T-helper 1 cell treated with Interleukin-12 subunit alpha and Interleukin-12 subunit beta and Interleukin-4 antibody, amounts not matched to agents 30 μg/mL and 1 μg/mL, for 36 hours (primary cell): Measurements from ENCODE around the gene CEP112.

Experiments
- H3K27ac Mint-ChIP-seq: one replicate; pipeline ENCODE4 v1.8.0; 2021; ENCODE audit warnings: mild to moderate bottlenecking, mixed read lengths
- H3K27me3 Mint-ChIP-seq: one replicate; pipeline ENCODE4 v1.8.0; 2021; ENCODE audit warnings: low read depth, mixed read lengths
- H3K36me3 Mint-ChIP-seq: one replicate; pipeline ENCODE4 v1.8.0; 2021; ENCODE audit warnings: low read depth, mixed read lengths
- H3K4me1 Mint-ChIP-seq: one replicate; pipeline ENCODE4 v1.8.0; 2021; ENCODE audit warnings: low read depth, mixed read lengths
- H3K4me3 Mint-ChIP-seq: one replicate; pipeline ENCODE4 v1.8.0; 2021; ENCODE audit warnings: mild to moderate bottlenecking, moderate library complexity, mixed read lengths
- H3K9me3 Mint-ChIP-seq: one replicate; pipeline ENCODE4 v1.8.0; 2021; ENCODE audit warnings: mixed read lengths

The CEP112 gene

DNA sequence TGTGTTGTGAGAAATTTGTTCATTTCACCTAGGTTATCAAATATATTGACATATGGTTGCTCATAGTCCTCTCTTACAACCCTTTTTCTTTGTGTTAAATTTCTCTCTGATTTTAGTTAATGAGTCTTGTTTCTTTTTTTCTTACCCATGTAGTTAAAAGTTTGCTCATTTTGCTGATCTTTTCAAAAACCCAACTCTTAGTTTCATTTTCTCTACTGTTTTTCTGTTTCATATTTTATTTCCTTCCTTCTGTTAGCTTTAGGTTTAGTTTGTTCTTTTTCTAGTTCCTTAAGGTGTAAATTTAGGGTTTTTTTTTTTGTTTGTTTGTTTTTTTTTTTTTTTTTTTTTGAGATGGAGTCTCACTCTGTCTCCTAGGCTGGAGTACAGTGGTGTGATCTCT is 42.4 kb downstream of the CEP112 start:
- peaks cover 11% of the 10 kb centered on the region for H3K27me3 Mint-ChIP-seq

GRCh38 chr17:66146394-66146793 is 45.5 kb downstream of the CEP112 start:
- Mint-ChIP-seq H3K9me3 (peaks cover 3% of the 10 kb centered on the region), H3K4me3 (no peak overlapping the region), H3K36me3 (no peaks in the 10 kb centered on the region), H3K4me1 (peaks cover 6% of the 10 kb centered on the region), H3K27ac (no peak overlapping the region), H3K27me3 (peaks cover 22% of the 10 kb centered on the region)

More for the DNA sequence above, 42.4 kb downstream of the CEP112 start:
- peaks cover 6% of the 10 kb centered on the region for H3K9me3 Mint-ChIP-seq
- no peak overlapping the region for H3K4me3 Mint-ChIP-seq
- H3K4me1 Mint-ChIP-seq = peaks cover 6% of the 10 kb centered on the region
- peak overlapping the region; percentile 4 for H3K27ac Mint-ChIP-seq
- peaks cover 2% of the 10 kb centered on the region for H3K36me3 Mint-ChIP-seq

GRCh38 chr17:66143657-66144282 is 48.2 kb downstream of the CEP112 start:
- no peak overlapping the region for H3K4me3 Mint-ChIP-seq
- H3K36me3 Mint-ChIP-seq = no peaks in the 10 kb centered on the region
- no peak overlapping the region for H3K27ac Mint-ChIP-seq
- peaks cover 22% of the 10 kb centered on the region for H3K27me3 Mint-ChIP-seq
- H3K9me3 Mint-ChIP-seq = peaks cover 2% of the 10 kb centered on the region
- peaks cover 3% of the 10 kb centered on the region for H3K4me1 Mint-ChIP-seq

GRCh38 chr17:66142428-66142827 is 49.5 kb downstream of the CEP112 start:
- H3K9me3 Mint-ChIP-seq = peaks cover 7% of the 10 kb centered on the region
- no peaks in the 10 kb centered on the region for H3K36me3 Mint-ChIP-seq
- H3K27ac Mint-ChIP-seq = no peak overlapping the region
- peaks cover 18% of the 10 kb centered on the region for H3K27me3 Mint-ChIP-seq
- no peak overlapping the region for H3K4me3 Mint-ChIP-seq
- H3K4me1 Mint-ChIP-seq = peaks cover 3% of the 10 kb centered on the region

GRCh38 chr17:66138120-66138519 is 53.8 kb downstream of the CEP112 start:
- peaks cover 12% of the 10 kb centered on the region for H3K9me3 Mint-ChIP-seq
- H3K36me3 Mint-ChIP-seq = no peaks in the 10 kb centered on the region
- H3K4me3 Mint-ChIP-seq = no peak overlapping the region
- no peak overlapping the region for H3K27ac Mint-ChIP-seq
- H3K4me1 Mint-ChIP-seq = peaks cover 3% of the 10 kb centered on the region
- peaks cover 18% of the 10 kb centered on the region for H3K27me3 Mint-ChIP-seq

DNA sequence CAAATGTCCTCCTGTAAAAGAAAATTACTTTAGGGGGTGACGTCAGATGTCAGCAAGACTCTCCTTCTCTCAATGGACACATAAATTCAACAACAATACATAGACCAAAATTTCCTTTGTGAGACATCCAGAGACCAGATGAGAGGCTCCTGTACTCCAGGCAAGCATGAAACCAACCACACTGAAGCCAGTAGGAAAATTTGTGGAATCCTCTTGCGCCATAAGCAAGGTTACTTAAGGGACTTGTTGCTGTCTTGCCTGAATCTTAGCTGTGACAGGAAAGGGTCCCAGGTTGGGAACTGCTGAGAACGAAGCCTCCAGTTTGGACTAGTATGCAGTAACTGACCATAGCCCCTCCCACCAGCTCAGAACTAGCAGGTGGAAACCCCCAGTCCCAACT is 56.0 kb downstream of the CEP112 start:
- peaks cover 12% of the 10 kb centered on the region for H3K9me3 Mint-ChIP-seq
- no peaks in the 10 kb centered on the region for H3K36me3 Mint-ChIP-seq
- peaks cover 9% of the 10 kb centered on the region for H3K27me3 Mint-ChIP-seq
- no peak overlapping the region for H3K27ac Mint-ChIP-seq
- H3K4me3 Mint-ChIP-seq = no peak overlapping the region
- H3K4me1 Mint-ChIP-seq = peaks cover 3% of the 10 kb centered on the region

DNA sequence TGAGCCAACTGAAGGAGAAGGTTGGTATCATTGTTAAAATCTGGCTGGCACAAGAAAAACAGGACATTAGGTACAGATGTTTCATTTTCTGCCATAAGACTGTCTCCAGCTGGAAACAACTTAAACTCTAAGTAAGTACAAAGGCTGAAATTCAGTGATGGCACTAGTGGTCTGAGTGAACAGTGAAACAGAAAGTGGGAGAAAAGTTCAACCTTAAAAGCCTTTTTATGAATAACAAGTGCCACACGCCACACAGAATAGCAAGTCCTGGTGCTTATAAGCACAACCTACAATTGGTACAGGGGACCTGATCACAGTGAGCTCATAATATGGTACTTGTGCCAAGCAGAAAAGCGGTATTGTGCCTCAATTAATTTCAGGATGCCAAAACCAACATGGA is 56.7 kb downstream of the CEP112 start:
- H3K36me3 Mint-ChIP-seq = no peaks in the 10 kb centered on the region
- peaks cover 9% of the 10 kb centered on the region for H3K27me3 Mint-ChIP-seq
- H3K9me3 Mint-ChIP-seq = peaks cover 12% of the 10 kb centered on the region
- H3K4me1 Mint-ChIP-seq = peaks cover 3% of the 10 kb centered on the region
- H3K4me3 Mint-ChIP-seq = no peak overlapping the region
- H3K27ac Mint-ChIP-seq = no peak overlapping the region

DNA sequence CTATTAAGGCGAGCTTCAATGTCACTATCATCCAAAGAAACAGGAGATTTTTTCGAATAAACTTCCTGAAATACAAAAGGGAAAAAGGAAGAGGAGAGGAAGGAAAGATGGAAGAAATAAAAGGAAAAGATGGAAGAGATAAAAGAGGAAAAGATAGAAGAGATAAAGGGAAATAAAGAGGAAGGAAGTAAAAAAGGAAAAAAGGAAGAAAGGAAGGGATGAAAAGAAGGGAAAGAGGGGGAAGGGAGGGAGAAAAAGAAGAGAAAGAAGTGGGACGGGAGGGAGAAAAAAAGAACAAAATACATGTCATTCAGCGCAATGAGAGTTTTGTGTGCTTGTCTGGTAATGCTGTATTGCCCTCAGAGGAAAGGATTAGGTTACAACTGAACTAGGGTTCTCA is 62.2 kb downstream of the CEP112 start:
- no peak overlapping the region for H3K27ac Mint-ChIP-seq
- H3K27me3 Mint-ChIP-seq = no peaks in the 10 kb centered on the region
- H3K9me3 Mint-ChIP-seq = no peaks in the 10 kb centered on the region
- no peaks in the 10 kb centered on the region for H3K4me1 Mint-ChIP-seq
- no peak overlapping the region for H3K4me3 Mint-ChIP-seq
- H3K36me3 Mint-ChIP-seq = no peaks in the 10 kb centered on the region

- Mint-ChIP-seq H3K4me1 (no peaks in the 10 kb centered on the region), H3K27ac (no peak overlapping the region), H3K4me3 (no peak overlapping the region), H3K9me3 (no peaks in the 10 kb centered on the region), H3K27me3 (no peaks in the 10 kb centered on the region), H3K36me3 (no peaks in the 10 kb centered on the region)
These were observed 65.7 kb downstream of the CEP112 start for GRCh38 chr17:66126231-66126630.

- Mint-ChIP-seq H3K36me3 (no peaks in the 10 kb centered on the region), H3K27ac (no peak overlapping the region), H3K4me1 (no peaks in the 10 kb centered on the region), H3K9me3 (no peaks in the 10 kb centered on the region), H3K4me3 (no peak overlapping the region), H3K27me3 (no peaks in the 10 kb centered on the region)
These were observed 68.8 kb downstream of the CEP112 start for GRCh38 chr17:66123163-66123562.

DNA sequence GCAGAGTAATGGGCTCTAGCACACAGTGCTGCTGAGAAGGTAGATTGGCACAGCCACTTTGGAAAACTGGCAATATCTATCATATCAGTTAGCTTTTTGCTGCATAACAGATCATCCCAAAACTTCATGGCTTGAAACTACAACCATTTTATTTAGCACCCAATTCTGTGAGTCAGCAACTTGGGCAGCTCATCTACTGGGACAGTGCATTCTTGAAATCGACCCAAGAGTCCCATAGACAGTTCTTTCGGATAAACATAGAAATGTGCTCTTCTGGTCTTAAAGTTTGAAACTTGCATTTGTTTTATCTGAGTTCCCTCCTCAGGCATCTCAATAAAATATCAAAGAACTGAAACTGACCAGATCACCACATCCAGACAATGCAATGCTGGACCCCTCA is 76.7 kb downstream of the CEP112 start:
- no peaks in the 10 kb centered on the region for H3K36me3 Mint-ChIP-seq
- no peak overlapping the region for H3K4me3 Mint-ChIP-seq
- peaks cover 7% of the 10 kb centered on the region for H3K27me3 Mint-ChIP-seq
- no peaks in the 10 kb centered on the region for H3K9me3 Mint-ChIP-seq
- H3K4me1 Mint-ChIP-seq = no peaks in the 10 kb centered on the region
- no peak overlapping the region for H3K27ac Mint-ChIP-seq

GRCh38 chr17:66114609-66115008 is 77.3 kb downstream of the CEP112 start:
- no peaks in the 10 kb centered on the region for H3K4me1 Mint-ChIP-seq
- no peaks in the 10 kb centered on the region for H3K36me3 Mint-ChIP-seq
- H3K27ac Mint-ChIP-seq = no peak overlapping the region
- H3K27me3 Mint-ChIP-seq = peaks cover 7% of the 10 kb centered on the region
- no peak overlapping the region for H3K4me3 Mint-ChIP-seq
- H3K9me3 Mint-ChIP-seq = no peaks in the 10 kb centered on the region

- H3K4me3 Mint-ChIP-seq = no peak overlapping the region
- H3K27ac Mint-ChIP-seq = no peak overlapping the region
- H3K4me1 Mint-ChIP-seq = no peaks in the 10 kb centered on the region
- H3K36me3 Mint-ChIP-seq = peaks cover 1% of the 10 kb centered on the region
- H3K9me3 Mint-ChIP-seq = peaks cover 8% of the 10 kb centered on the region
- peaks cover 9% of the 10 kb centered on the region for H3K27me3 Mint-ChIP-seq
These were observed 84.2 kb downstream of the CEP112 start for GRCh38 chr17:66107731-66108130.

DNA sequence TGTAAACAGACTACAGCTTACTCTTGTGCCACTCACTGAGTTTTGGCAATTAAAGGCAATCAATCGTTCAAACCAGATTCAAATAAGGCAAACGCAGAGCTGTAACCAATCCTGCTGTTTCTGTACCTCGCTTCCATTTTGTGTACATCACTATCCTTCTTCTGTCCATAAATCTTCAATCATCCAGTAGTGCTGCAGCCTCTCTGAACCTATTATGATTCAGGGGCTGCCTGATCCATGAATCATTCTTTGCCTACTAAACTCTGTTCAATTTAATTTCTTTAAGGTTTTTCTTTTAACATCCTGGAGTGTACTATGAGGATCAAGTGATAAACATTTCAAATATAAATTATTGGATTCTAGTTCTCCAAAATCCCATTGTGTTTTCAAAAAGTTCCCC is 93.9 kb downstream of the CEP112 start:
- Mint-ChIP-seq H3K36me3 (no peaks in the 10 kb centered on the region), H3K27me3 (no peaks in the 10 kb centered on the region), H3K27ac (no peak overlapping the region), H3K9me3 (no peaks in the 10 kb centered on the region), H3K4me3 (no peak overlapping the region), H3K4me1 (no peaks in the 10 kb centered on the region)

GRCh38 chr17:66094727-66095126 is 97.2 kb downstream of the CEP112 start:
- Mint-ChIP-seq H3K27me3 (no peaks in the 10 kb centered on the region), H3K4me3 (no peak overlapping the region), H3K4me1 (no peaks in the 10 kb centered on the region), H3K36me3 (no peaks in the 10 kb centered on the region), H3K9me3 (no peaks in the 10 kb centered on the region), H3K27ac (no peak overlapping the region)
